H1 (cell line): ENCODE results near the gene CSF2RB. TPM values are rescaled to one million over a fixed set of nuclear protein-coding genes. Genes with fewer than 3 reads are reported as not detected.

ENCODE experiments used
- CTCF ChIA-PET: fragments of 300-600 bp; sonication (Branson Sonifier 250); formaldehyde crosslinking; loops from one replicate; lab custom pipeline; 2021; ENCODE audit not compliant: partially characterized antibody; lab: Charles Lee
- POLR2A ChIA-PET: fragments of 300-600 bp; sonication (Branson Sonifier 250); formaldehyde crosslinking; loops from one replicate; lab custom pipeline; 2021; ENCODE audit warnings: inconsistent platforms; ENCODE audit not compliant: partially characterized antibody; lab: Charles Lee
- DNase-seq, 2 experiments: peaks; one replicate each; pipeline versions ENCODE4 v3.0.0 to v3.0.0-alpha.2; 2010 to 2022; ENCODE audit warnings: low spot score in 2 of 2, low read depth in 1 of 2, mixed read lengths in 1 of 2
- FAIRE-seq: peaks from 2 replicates; lab custom pipeline; 2011; peaks lifted over from hg19 to GRCh38; lab: Jason Lieb, UNC
- H2AFZ ChIP-seq: 2 replicates; pipeline ENCODE4 v1.8.1; 2012; ENCODE audit warnings: low read length, inconsistent platforms
- H2AK5ac ChIP-seq: 2 replicates; pipeline ENCODE4 v1.6.1; 2013; ENCODE audit warnings: low read depth, low read length
- H2BK120ac ChIP-seq: replicated peaks from 2 replicates; pipeline ENCODE3; 2013; ENCODE audit warnings: low read depth, low read length, inconsistent platforms
- H2BK12ac ChIP-seq: 2 replicates; pipeline ENCODE4 v1.6.1; 2013; ENCODE audit warnings: low read depth, low read length
- H2BK15ac ChIP-seq: 2 replicates; pipeline ENCODE4 v1.6.1; 2013; ENCODE audit warnings: low read length
- H2BK20ac ChIP-seq: 2 replicates; pipeline ENCODE4 v1.6.1; 2013; ENCODE audit warnings: low read length
- H2BK5ac ChIP-seq: 2 replicates; pipeline ENCODE4 v1.6.1; 2013; ENCODE audit warnings: low read depth, low read length
- H3K14ac ChIP-seq: 2 replicates; pipeline ENCODE4 v1.6.1; 2013; ENCODE audit warnings: inconsistent platforms; ENCODE audit not compliant: insufficient read length
- H3K18ac ChIP-seq: 2 replicates; pipeline ENCODE4 v1.6.1; 2013; ENCODE audit warnings: low read length; ENCODE audit errors: extremely low read depth
- H3K23ac ChIP-seq: 2 replicates; pipeline ENCODE4 v1.6.1; 2013; ENCODE audit warnings: inconsistent platforms; ENCODE audit not compliant: insufficient read length
- H3K23me2 ChIP-seq: 2 replicates; pipeline ENCODE4 v1.6.1; 2013; ENCODE audit warnings: low read depth, low read length
- H3K27ac ChIP-seq: 2 replicates; pipeline ENCODE4 v1.6.1; 2011; ENCODE audit warnings: low read depth, low read length, inconsistent platforms
- H3K27me3 ChIP-seq, 4 experiments: replicated peaks in 1 of 4; 1 replicate in 1 of 4; 2 replicates in 3 of 4; pipeline versions ENCODE4 v1.6.1 to v1.8.1; 2011 to 2013; ENCODE audit warnings: low read length in 3 of 4, mild to moderate bottlenecking in 3 of 4, inconsistent platforms in 2 of 4, mixed read lengths in 2 of 4, moderate library complexity in 1 of 4; ENCODE audit not compliant: control insufficient read depth in 3 of 4, insufficient read depth in 3 of 4; ENCODE audit errors: extremely low read depth in 1 of 4
- H3K36me3 ChIP-seq, 4 experiments: 2 replicates each; pipeline versions ENCODE4 v1.6.1 to v1.8.1; 2011 to 2013; ENCODE audit warnings: mild to moderate bottlenecking in 4 of 4, low read length in 3 of 4, moderate library complexity in 2 of 4, control low read depth in 1 of 4, inconsistent platforms in 1 of 4; ENCODE audit not compliant: insufficient read depth in 4 of 4, control insufficient read depth in 2 of 4
- H3K4ac ChIP-seq: replicated peaks from 2 replicates; pipeline ENCODE3; 2013; ENCODE audit warnings: low read length, low read depth, mixed read lengths, inconsistent platforms; ENCODE audit not compliant: insufficient read length
- H3K4me1 ChIP-seq, 4 experiments: replicated peaks in 1 of 4; 1 replicate in 1 of 4; 2 replicates in 3 of 4; pipeline versions ENCODE4 v1.6.1 to v1.8.1; 2011 to 2013; ENCODE audit warnings: low read length in 3 of 4, inconsistent platforms in 2 of 4, mixed read lengths in 1 of 4; ENCODE audit not compliant: insufficient read depth in 4 of 4, control insufficient read depth in 3 of 4
- H3K4me2 ChIP-seq, 2 experiments: 2 replicates each; pipeline versions ENCODE4 v1.6.1 to v1.8.1; 2011 to 2013; ENCODE audit warnings: low read depth in 2 of 2, low read length in 2 of 2, control low read depth in 1 of 2, inconsistent platforms in 1 of 2, mild to moderate bottlenecking in 1 of 2; ENCODE audit not compliant: insufficient read depth in 1 of 2
- H3K4me3 ChIP-seq, 4 experiments: fragments of 200-600, 300-600 bp in 1 of 4; sonication (generic), shearing (Covaris generic), sonication (Bioruptor Twin) in 1 of 4; 2 replicates each; pipeline versions ENCODE4 v1.5.1 to v1.8.1; 2011 to 2016; ENCODE audit warnings: low read length in 4 of 4, low read depth in 3 of 4, control low read depth in 2 of 4, inconsistent platforms in 2 of 4, mild to moderate bottlenecking in 2 of 4, mixed read lengths in 1 of 4, moderate library complexity in 1 of 4; ENCODE audit not compliant: insufficient read depth in 2 of 4; ENCODE audit errors: extremely low read depth in 1 of 4
- H3K56ac ChIP-seq: replicated peaks from 2 replicates; pipeline ENCODE3; 2013; ENCODE audit warnings: low read depth, mild to moderate bottlenecking, mixed read lengths, low read length, inconsistent platforms; ENCODE audit not compliant: insufficient read length
- H3K79me1 ChIP-seq: 2 replicates; pipeline ENCODE4 v1.6.1; 2013; ENCODE audit warnings: low read depth, low read length, control low read depth
- H3K79me2 ChIP-seq, 2 experiments: 2 replicates each; pipeline versions ENCODE4 v1.6.1 to v1.8.1; 2012 to 2013; ENCODE audit warnings: low read length in 2 of 2, mild to moderate bottlenecking in 2 of 2, inconsistent platforms in 1 of 2; ENCODE audit not compliant: insufficient read depth in 2 of 2, control insufficient read depth in 1 of 2
- H3K9ac ChIP-seq, 4 experiments: replicated peaks in 1 of 4; 1 replicate in 1 of 4; 2 replicates in 3 of 4; pipeline versions ENCODE4 v1.6.1 to v1.8.1; 2011 to 2013; ENCODE audit warnings: low read depth in 3 of 4, low read length in 3 of 4, control low read depth in 2 of 4, mild to moderate bottlenecking in 2 of 4, moderate library complexity in 2 of 4, inconsistent platforms in 1 of 4; ENCODE audit errors: extremely low read depth in 1 of 4
- H3K9me3 ChIP-seq, 2 experiments: 2 replicates each; pipeline versions ENCODE4 v1.6.1 to v1.8.1; 2012 to 2013; ENCODE audit warnings: mild to moderate bottlenecking in 2 of 2, moderate library complexity in 2 of 2, control low read depth in 1 of 2, inconsistent platforms in 1 of 2, low read depth in 1 of 2, low read length in 1 of 2, mixed read lengths in 1 of 2; ENCODE audit not compliant: insufficient read depth in 2 of 2
- H4K20me1 ChIP-seq, 2 experiments: replicated peaks in 1 of 2; 2 replicates each; pipeline versions ENCODE3 to v1.8.1; 2011 to 2013; ENCODE audit warnings: inconsistent platforms in 2 of 2, low read length in 2 of 2, mild to moderate bottlenecking in 1 of 2; ENCODE audit not compliant: insufficient read depth in 2 of 2, control insufficient read depth in 1 of 2
- H4K5ac ChIP-seq: 2 replicates; pipeline ENCODE4 v1.6.1; 2013; ENCODE audit warnings: low read length, low read depth, mixed read lengths, inconsistent platforms; ENCODE audit not compliant: insufficient read length
- H4K8ac ChIP-seq: 2 replicates; pipeline ENCODE4 v1.8.0; 2013; ENCODE audit warnings: mild to moderate bottlenecking, moderate library complexity, low read length, inconsistent platforms; ENCODE audit not compliant: insufficient read depth; ENCODE audit errors: extremely low read depth
- H4K91ac ChIP-seq: replicated peaks from 2 replicates; pipeline ENCODE3; 2013; ENCODE audit warnings: low read length, mixed read lengths, inconsistent platforms; ENCODE audit not compliant: insufficient read length
- CTCF ChIP-seq, 3 experiments: IDR thresholded peaks; 1 replicate in 2 of 3; 2 replicates in 1 of 3; pipeline versions ENCODE4 v1.5.1 to v1.6.1; 2011; ENCODE audit warnings: low read length in 3 of 3, mild to moderate bottlenecking in 3 of 3, inconsistent platforms in 2 of 3, low read depth in 1 of 3, moderate library complexity in 1 of 3; ENCODE audit not compliant: insufficient read depth in 1 of 3; ENCODE audit errors: control extremely low read depth in 1 of 3
- RAD21 ChIP-seq, 2 experiments: IDR thresholded peaks in 1 of 2; conservative IDR thresholded peaks in 1 of 2; 2 replicates each; pipeline ENCODE4 v1.6.1; 2011; ENCODE audit warnings: low read depth in 2 of 2, low read length in 2 of 2, improper control_type of control experiment in 1 of 2, inconsistent platforms in 1 of 2, mild to moderate bottlenecking in 1 of 2, moderate library complexity in 1 of 2
- TAF1 ChIP-seq: IDR thresholded peaks from 2 replicates; pipeline ENCODE4 v1.6.1; 2011; ENCODE audit warnings: mild to moderate bottlenecking, low read depth, low read length
- WGBS, 2 experiments: shearing (Covaris generic) in 1 of 2; methylation state at CpG; one replicate each; pipeline versions ENCODE4 v1.1.6 to v1.1.7; 2013 to 2015; ENCODE audit warnings: low lambda C conversion rate in 2 of 2, mixed read lengths in 2 of 2, inconsistent platforms in 1 of 2, low coverage in 1 of 2, missing lambda C conversion rate in 1 of 2; ENCODE audit not compliant: insufficient replicate concordance in 2 of 2, insufficient coverage in 1 of 2, insufficient read length in 1 of 2; ENCODE audit errors: extremely low coverage in 1 of 2, missing lambda C conversion rate in 1 of 2; 5-methylcytosine and 5-hydroxymethylcytosine counted together
- polyA plus RNA-seq, 7 experiments: library from polyadenylated mRNA; depleted of rRNA in 3 of 7; stranded (reverse) in 5 of 7; unstranded in 2 of 7; fragments of >200 nt in 5 of 7; fragments of 200-250 nt in 2 of 7; gene quantifications; 1 replicate in 5 of 7; 2 replicates in 1 of 7; 4 replicates in 1 of 7; pipeline versions ENCODE4 v1.2.1 to v1.2.3, GENCODE V29; 2011 to 2013; ENCODE audit warnings: missing spikeins in 2 of 7, mixed read lengths in 2 of 7
- total RNA-seq: library from RNA; stranded (reverse); fragmentation: NEBNext Ultra II Directional; extraction: Animal tissue kit (Norgen Biotek cat#: 25700); gene quantifications from 2 replicates; pipeline ENCODE4 v1.2.1, GENCODE V29; 2021

The CSF2RB gene
- total and polyA plus RNA-seq, 2 of the 8 experiments (the other 6 are each of a cell fraction or from before 2014, with no cell fraction given) = not detected

GRCh38 chr22:36986242-36986821 is 72.9 kb downstream of the CSF2RB start:
- H2BK12ac ChIP-seq = no peak overlapping the region
- H3K23ac ChIP-seq = no peak overlapping the region
- no peak overlapping the region for H4K5ac ChIP-seq
- no peak overlapping the region for H3K4me3 ChIP-seq
- H2BK20ac ChIP-seq = no peak overlapping the region
- H4K91ac ChIP-seq = no peak overlapping the region
- H3K23me2 ChIP-seq = no peaks in the 10 kb centered on the region
- no peaks in the 10 kb centered on the region for H3K79me1 ChIP-seq
- ChIA-PET POLR2A (interaction anchor here (0.7 kb wide), 1 partner anchor 138 kb away, joined by 3 read pairs; no protein-coding TSS in a partner anchor), CTCF (interaction anchor here (0.7 to 2.8 kb wide), 16 partner anchors 9 to 450 kb away, joined by 3 to 26 read pairs (median 3); a partner anchor contains a TSS)
- H3K27ac ChIP-seq = no peak overlapping the region
- peak in 1 of 2 experiments; percentile 87 for DNase-seq
- H3K9ac ChIP-seq = no peak overlapping the region
- no peak overlapping the region for H4K8ac ChIP-seq
- H3K4me1 ChIP-seq = no peaks in the 10 kb centered on the region
- no peak overlapping the region for H3K14ac ChIP-seq
- H2AFZ ChIP-seq = no peak overlapping the region
- no peak overlapping the region for H3K4ac ChIP-seq
- no peak overlapping the region for H2BK120ac ChIP-seq
- H3K4me2 ChIP-seq = no peak overlapping the region
- H3K18ac ChIP-seq = no peak overlapping the region
- peaks cover 0 to 3% (median 0%) of the 10 kb centered on the region in 4 experiments; a peak in 2 of 7 replicates for H3K27me3 ChIP-seq
- H2BK5ac ChIP-seq = no peak overlapping the region
- H3K79me2 ChIP-seq = no peaks in the 10 kb centered on the region
- peaks cover 9 to 16% of the 10 kb centered on the region in 2 experiments for H3K9me3 ChIP-seq
- H2AK5ac ChIP-seq = no peak overlapping the region
- H4K20me1 ChIP-seq = no peaks in the 10 kb centered on the region
- peak; percentile 32 for FAIRE-seq
- H3K56ac ChIP-seq = no peak overlapping the region
- 70% methylated on average over 8 of the region's 8 CpGs; no CpG with 5 or more reads in 1 of the 2 experiments for WGBS, 2 experiments
- no peaks in the 10 kb centered on the region for H3K36me3 ChIP-seq
- TF ChIP-seq RAD21 (IDR thresholded peaks at IDR 0.05 in 1 of 2, conservative IDR thresholded peaks at IDR 0.05 in 1 of 2; ENCODE audit: low read depth in 2 of 2, low read length in 2 of 2) = peak; percentile 64 to 77
- TF ChIP-seq TAF1 = no peak
- TF ChIP-seq CTCF (IDR thresholded peaks at IDR 0.05; ENCODE audit: control extremely low read depth in 1 of 3, insufficient read depth in 1 of 3, low read depth in 1 of 3, low read length in 3 of 3) = peak; percentile 71 to 79 (median 77)
- TF ChIP-seq, all 59 proteins: peak for 2
- H2BK15ac ChIP-seq = no peak overlapping the region
